ENCODE results near the gene IDH2.

The IDH2 gene

GRCh38 chr15:90044916-90045371 is 57.3 kb downstream of the IDH2 start:
- Histone ChIP-seq H3K4me2 (ENCODE audit: low read length) (no peak overlapping the region), H3K4me1 (ENCODE audit: control insufficient read depth, low read length) (peaks cover 24% of the 10 kb centered on the region), H3K9me2 (replicated peaks; ENCODE audit: control insufficient read depth, low read length) (no peaks in the 10 kb centered on the region), H3K27me3 (ENCODE audit: control insufficient read depth, low read length) (no peaks in the 10 kb centered on the region), H3K36me3 (ENCODE audit: control insufficient read depth, low read length) (no peaks in the 10 kb centered on the region), H3F3A (ENCODE audit: control insufficient read depth, insufficient read depth) (no peaks in the 10 kb centered on the region; the same call in 1 of the 2 replicates), H4K20me1 (ENCODE audit: control insufficient read depth, insufficient read depth, low read depth, low read length) (no peaks in the 10 kb centered on the region), H3K27ac (ENCODE audit: low read depth, low read length) (no peak overlapping the region), H3K4me3 (ENCODE audit: low read length) (no peak overlapping the region), H3K9me3 (ENCODE audit: control insufficient read depth, insufficient read depth, low read length) (no peaks in the 10 kb centered on the region), H3K79me2 (ENCODE audit: control insufficient read depth, low read length) (peaks cover 40% of the 10 kb centered on the region)
- TF ChIP-seq, protein P1, sequence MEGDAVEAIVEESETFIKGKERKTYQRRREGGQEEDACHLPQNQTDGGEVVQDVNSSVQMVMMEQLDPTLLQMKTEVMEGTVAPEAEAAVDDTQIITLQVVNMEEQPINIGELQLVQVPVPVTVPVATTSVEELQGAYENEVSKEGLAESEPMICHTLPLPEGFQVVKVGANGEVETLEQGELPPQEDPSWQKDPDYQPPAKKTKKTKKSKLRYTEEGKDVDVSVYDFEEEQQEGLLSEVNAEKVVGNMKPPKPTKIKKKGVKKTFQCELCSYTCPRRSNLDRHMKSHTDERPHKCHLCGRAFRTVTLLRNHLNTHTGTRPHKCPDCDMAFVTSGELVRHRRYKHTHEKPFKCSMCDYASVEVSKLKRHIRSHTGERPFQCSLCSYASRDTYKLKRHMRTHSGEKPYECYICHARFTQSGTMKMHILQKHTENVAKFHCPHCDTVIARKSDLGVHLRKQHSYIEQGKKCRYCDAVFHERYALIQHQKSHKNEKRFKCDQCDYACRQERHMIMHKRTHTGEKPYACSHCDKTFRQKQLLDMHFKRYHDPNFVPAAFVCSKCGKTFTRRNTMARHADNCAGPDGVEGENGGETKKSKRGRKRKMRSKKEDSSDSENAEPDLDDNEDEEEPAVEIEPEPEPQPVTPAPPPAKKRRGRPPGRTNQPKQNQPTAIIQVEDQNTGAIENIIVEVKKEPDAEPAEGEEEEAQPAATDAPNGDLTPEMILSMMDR (IDR thresholded peaks at IDR 0.05; ENCODE audit: low read depth, low read length, poor library complexity, severe bottlenecking): no peak
- no peak for TF ChIP-seq EZH2phosphoT487 (IDR thresholded peaks at IDR 0.05; ENCODE audit: borderline replicate concordance, low read length)

GRCh38 chr15:90044191-90044590 is 58.1 kb downstream of the IDH2 start:
- Histone ChIP-seq H3K27me3 (ENCODE audit: control insufficient read depth, low read length) (no peaks in the 10 kb centered on the region), H3F3A (ENCODE audit: control insufficient read depth, insufficient read depth) (no peaks in the 10 kb centered on the region; the same call in 1 of the 2 replicates), H3K79me2 (ENCODE audit: control insufficient read depth, low read length) (peaks cover 44% of the 10 kb centered on the region), H3K4me2 (ENCODE audit: low read length) (no peak overlapping the region), H3K9me2 (replicated peaks; ENCODE audit: control insufficient read depth, low read length) (no peaks in the 10 kb centered on the region), H3K4me3 (ENCODE audit: low read length) (no peak overlapping the region), H3K36me3 (ENCODE audit: control insufficient read depth, low read length) (no peaks in the 10 kb centered on the region), H3K27ac (ENCODE audit: low read depth, low read length) (no peak overlapping the region), H3K4me1 (ENCODE audit: control insufficient read depth, low read length) (peaks cover 25% of the 10 kb centered on the region), H4K20me1 (ENCODE audit: control insufficient read depth, insufficient read depth, low read depth, low read length) (no peaks in the 10 kb centered on the region), H3K9me3 (ENCODE audit: control insufficient read depth, insufficient read depth, low read length) (no peaks in the 10 kb centered on the region)
- no peak for TF ChIP-seq EZH2phosphoT487 (IDR thresholded peaks at IDR 0.05; ENCODE audit: borderline replicate concordance, low read length)
- TF ChIP-seq, protein P1 (IDR thresholded peaks at IDR 0.05; ENCODE audit: low read depth, low read length, poor library complexity, severe bottlenecking): no peak

- Histone ChIP-seq H3K4me2 (ENCODE audit: low read length) (no peak overlapping the region), H4K20me1 (ENCODE audit: control insufficient read depth, insufficient read depth, low read depth, low read length) (no peaks in the 10 kb centered on the region), H3K36me3 (ENCODE audit: control insufficient read depth, low read length) (no peaks in the 10 kb centered on the region), H3K27me3 (ENCODE audit: control insufficient read depth, low read length) (no peaks in the 10 kb centered on the region), H3K4me1 (ENCODE audit: control insufficient read depth, low read length) (peaks cover 27% of the 10 kb centered on the region), H3F3A (ENCODE audit: control insufficient read depth, insufficient read depth) (no peaks in the 10 kb centered on the region; the same call in 1 of the 2 replicates), H3K4me3 (ENCODE audit: low read length) (no peak overlapping the region), H3K27ac (ENCODE audit: low read depth, low read length) (no peak overlapping the region), H3K9me2 (replicated peaks; ENCODE audit: control insufficient read depth, low read length) (no peaks in the 10 kb centered on the region), H3K9me3 (ENCODE audit: control insufficient read depth, insufficient read depth, low read length) (no peaks in the 10 kb centered on the region), H3K79me2 (ENCODE audit: control insufficient read depth, low read length) (peaks cover 46% of the 10 kb centered on the region)
- no peak for TF ChIP-seq EZH2phosphoT487 (IDR thresholded peaks at IDR 0.05; ENCODE audit: borderline replicate concordance, low read length)
- TF ChIP-seq, protein P1 (IDR thresholded peaks at IDR 0.05; ENCODE audit: low read depth, low read length, poor library complexity, severe bottlenecking): no peak
Observed at GRCh38 chr15:90043530-90044010, 58.7 kb downstream of the IDH2 start.
